D341Med (cell line): ENCODE data around the gene GNA15.
"Not testable (repeated sequence)": the region's sequence is repeated elsewhere in the genome, so short reads cannot be mapped to it uniquely, and the experiment has no call there.

Experiments used
- DNase-seq: peaks from one replicate; pipeline ENCODE4 v3.0.0; 2012; ENCODE audit warnings: low spot score

GNA15 gene

DNA sequence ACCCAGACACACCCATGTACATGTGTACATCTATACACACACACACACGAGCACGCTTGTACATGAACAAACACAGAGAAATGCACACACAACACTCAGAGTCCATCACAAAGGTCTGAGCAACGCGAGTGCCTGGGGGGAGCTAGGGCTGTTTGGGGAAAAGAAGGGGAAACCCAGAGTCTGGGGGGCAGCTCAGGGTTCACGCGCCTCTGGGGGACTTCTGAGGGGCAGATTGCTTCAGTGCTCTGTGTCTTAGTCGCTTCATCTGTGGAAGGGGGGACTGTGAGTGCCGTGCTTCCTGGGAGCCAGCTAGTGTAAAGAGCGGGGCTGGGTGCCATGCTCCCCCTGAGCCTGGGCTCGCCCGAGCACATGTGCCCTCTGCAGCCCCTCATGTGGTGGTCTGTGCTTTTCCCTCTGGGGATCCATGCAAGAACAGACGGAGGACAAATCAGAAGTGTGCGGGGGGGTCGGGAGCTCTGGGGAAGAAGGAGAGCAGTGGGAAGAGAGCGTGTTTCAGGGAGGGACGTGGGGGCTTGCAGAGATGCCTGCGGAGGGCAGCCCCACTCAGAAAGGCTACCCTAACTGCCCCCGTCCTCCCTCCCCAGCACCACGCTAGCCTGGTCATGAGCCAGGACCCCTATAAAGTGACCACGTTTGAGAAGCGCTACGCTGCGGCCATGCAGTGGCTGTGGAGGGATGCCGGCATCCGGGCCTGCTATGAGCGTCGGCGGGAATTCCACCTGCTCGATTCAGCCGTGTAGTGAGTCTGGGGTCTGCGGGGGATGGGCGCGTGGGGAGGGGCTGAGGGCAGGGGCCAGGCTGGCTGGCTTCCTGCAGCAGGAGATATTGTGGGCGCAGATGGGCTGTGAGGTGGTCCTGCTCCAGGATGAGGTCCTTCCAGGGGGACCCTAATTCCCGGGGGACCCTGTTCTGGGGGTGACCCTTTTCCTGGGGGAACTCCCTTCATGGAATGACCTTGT, 14.0 kb downstream of the GNA15 start:
- DNase-seq, result no peak

DNA sequence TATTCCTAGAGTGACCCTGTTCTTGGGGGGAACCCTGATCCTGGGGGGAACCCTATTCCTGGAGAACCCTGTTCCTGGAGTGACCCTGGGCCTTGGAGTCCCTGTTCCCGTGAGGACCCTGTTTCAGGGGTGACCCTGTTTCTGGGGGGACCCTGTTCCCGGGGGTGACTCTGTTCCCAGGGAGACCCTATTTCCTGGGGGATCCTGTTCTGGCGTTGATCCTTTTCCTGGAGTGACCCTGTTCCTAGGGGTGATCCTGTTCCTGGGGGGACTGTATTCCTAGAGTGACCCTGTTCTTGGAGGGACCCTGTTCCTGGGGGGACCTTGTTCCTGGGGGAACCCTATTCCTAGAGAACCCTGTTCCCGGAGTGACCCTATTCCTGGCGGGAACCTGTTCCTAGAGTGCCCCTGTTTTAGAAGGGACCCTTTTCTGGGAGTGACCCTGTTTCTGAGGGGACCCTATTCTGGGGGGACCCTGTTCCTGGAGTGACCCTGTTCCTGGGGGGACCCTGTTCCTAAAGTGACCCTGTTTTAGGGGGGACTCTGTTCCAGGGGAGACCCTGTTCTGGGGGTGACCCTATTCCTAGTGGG, 15.0 kb downstream of the GNA15 start:
- DNase-seq, result no peak

DNA sequence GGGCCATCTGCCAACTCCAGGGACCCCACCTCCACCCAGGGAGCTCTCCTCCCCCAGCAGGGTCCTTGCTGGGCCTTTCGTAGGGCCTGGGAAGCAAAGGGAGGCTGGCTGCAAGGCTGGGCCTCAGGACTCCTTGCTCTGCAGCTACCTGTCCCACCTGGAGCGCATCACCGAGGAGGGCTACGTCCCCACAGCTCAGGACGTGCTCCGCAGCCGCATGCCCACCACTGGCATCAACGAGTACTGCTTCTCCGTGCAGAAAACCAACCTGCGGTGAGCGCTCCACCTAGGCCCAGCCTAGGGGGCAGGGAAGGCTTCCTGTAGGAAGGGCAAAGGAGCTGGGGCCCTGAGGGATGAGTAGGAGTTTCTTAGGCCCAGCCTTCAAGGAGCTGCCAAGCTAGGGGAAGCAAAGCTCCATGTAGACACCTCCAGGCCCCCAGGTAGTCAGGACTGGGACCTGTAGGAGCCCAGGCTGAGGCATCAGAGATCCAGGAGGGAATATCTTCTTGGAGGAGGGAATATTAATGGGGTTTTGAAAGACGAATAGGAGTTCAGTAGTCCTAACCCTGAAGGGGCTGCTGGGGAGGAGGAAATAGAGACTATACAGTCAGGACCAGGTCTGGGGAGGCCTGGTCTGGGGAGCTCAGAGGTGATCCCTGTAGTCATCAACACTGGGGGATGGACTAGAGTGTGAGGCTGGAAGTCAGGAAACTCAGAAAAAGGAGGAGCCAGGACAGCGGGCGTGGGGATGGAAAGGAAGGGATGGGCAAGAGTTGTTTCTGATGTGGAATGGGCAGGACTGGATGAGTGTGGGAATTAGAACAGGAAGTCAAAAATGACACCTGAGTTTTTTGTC, 16.0 kb downstream of the GNA15 start:
- DNase-seq, result no peak

DNA sequence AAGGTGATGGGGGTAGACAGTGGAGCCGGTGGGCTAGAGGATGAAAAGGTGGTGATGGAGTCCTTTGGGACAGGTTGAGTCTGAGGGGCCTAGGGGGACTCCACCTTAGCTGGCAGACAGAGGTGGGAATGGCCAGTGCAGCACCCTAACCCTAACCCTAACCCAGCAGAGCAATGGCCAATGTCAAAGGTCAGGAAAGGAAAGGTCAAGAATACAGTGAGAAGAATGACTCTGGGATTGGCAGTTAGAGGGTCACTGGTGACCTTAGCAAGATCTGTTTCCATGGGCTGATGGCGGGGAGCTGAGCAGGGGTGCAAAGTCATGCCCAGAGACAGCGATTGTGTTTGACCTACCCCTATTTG, 16.6 kb downstream of the GNA15 start:
- no peak for DNase-seq

DNA sequence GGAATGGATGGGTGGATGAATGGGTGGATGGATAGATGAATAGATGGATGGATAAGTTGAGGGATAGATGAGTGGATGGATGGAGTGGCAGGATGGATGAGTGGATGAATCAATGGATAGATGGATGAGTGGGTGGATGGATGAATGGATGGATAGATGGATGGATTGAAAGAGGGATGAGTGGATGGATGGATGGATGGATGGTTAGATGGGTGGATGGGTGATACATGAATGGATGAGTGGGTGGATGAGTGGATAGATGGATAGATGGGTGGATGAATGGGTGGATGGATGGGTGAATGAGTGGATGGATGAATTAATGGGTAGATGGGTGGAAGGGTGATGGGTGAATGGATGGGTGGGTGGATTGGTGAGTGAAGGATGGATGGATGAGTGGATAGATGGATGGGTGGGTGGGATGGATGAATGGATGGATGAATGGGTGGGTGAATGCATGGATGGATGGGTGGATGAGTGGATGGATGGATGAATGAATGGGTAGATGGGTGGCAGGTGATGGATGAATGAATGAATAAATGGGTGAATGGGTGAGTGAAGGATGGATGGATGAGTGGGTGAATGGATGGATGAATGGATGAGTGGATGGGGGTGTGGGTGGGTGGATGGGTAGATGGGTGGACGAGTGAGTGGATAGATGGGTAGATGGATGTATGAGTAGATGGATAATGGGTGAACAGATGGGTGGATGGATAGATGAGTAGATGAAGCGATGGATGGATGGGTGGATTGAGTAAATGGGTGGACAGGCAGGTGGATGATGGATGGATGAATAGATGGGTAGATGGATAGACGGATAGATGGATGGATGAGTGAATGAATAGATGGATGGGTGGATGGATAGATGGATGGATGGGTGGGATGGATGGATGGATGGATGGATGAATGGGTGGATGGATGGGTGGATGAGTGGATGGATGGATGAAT, 17.7 kb downstream of the GNA15 start:
- DNase-seq, result no peak

DNA sequence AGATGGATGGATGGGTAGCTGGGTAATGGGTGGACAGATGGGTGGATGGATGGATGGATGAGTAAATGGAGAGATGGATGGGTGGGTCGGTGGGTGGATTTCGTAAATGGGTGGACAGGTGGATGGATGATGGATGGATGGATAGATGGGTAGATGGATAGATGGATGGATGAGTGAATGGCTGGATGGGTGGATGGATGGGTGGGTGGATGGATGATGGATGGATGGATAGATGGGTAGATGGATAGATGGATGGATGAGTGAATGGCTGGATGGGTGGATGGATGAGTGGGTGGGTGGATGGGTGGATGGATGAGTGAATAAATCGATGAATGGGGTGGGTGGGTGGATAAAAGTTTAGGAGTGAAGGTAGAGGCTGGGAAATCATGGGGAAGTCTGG, 18.6 kb downstream of the GNA15 start:
- DNase-seq, result not testable (repeated sequence)

DNA sequence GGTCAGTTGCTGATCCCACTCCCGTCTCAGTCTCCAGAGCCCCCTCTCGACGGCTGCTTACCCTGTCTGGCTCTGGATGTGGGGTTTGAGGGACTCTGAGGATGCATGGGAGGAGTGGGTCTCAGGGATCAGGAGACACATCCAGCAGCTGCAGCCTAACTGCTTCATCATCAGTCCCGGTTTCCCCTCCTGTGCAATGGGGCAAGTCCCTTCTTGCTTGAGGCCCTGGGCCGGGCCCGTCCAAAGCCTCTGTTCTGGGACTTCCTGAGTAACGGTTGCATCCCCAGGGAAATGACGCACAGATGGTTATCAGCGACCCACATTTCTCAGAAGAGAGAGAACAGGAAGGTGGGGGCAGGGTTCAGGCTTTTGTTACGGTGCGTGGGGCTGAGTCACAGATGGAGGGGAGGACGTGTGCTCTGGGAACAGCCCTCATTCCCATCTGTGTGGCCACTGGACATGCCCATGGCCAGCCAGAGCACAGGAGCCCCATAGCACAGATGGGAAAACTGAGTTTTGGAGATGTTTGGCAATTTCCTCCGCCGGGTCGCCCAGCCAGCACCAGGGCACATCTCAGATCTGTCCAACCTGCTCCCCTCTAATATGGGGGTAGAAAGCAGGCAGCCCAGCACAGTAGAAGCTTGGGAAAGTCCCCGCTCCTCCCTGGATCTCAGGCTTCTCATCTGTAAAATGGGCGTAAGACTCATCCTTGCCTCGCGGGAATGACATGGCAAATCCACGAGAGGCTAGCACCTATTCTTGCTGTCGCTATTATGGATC, 19.3 kb downstream of the GNA15 start:
- no peak for DNase-seq

DNA sequence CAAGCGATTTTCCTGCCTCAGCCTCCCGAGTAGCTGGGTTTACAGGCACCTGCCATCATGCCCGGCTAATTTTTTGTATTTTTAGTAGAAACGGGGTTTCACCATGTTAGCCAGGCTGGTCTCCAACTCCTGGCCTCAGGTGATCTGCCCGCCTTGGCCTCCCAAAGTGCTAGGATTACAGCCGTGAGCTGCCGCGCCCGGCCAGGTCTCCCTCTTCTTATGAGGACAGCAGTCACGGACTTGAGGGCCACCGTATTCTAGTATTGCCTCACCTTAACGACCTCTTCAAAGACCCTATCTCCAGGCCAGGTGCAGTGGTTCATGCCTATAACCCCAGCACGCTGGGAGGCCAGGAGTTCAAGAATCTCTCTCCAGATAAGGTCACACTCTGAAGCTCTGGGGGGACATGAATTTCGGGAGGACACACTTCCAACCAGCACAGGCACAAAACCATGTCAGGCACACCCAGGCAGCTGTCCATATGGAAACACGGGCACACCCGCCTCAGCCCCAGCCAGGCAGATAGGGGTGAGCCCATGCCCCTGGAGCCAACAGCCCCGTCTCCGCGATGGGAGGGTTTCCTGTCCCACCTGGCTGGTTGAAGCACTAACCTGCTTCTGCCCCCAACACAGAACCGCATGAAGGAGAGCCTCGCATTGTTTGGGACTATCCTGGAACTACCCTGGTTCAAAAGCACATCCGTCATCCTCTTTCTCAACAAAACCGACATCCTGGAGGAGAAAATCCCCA, 21.4 kb downstream of the GNA15 start:
- no peak for DNase-seq

DNA sequence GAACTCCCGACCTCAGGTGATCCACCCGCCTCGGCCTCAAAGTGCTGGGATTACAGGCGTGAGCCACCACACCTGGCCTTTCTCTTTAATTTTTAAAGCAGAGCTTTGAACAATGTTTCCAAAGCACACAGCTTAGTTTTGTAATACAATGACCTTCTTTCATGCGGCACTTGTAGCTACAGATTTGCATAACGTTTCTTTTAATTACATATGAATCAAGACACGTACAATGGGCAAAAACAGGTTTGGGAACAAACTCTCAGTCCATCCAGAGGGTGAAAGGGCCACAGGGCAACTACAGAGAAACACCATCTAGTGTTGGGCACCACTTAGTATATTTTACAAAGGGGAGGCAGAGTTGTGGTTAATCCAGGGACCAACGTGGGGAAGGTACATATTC, 23.7 kb downstream of the GNA15 start:
- DNase-seq, result no peak

DNA sequence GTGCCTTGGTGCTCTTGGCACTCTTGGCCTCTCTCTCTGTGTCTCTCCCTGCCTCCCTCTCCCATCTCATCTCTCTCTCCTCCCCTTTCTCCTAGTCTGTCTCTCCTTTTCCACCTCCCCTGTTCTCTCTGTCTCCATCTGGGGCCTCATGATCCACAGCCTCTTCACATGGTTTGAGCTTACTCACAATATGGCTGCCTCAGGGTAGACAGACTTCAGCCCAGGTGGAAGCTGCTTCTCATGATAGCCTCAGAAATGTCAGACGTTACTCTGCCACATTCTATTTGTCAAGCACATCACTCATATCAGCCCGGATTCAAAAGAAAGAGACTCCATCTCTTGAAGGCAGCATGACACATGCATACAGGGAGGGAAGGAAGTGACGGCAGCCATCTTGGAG, 24.4 kb downstream of the GNA15 start:
- no peak for DNase-seq

DNA sequence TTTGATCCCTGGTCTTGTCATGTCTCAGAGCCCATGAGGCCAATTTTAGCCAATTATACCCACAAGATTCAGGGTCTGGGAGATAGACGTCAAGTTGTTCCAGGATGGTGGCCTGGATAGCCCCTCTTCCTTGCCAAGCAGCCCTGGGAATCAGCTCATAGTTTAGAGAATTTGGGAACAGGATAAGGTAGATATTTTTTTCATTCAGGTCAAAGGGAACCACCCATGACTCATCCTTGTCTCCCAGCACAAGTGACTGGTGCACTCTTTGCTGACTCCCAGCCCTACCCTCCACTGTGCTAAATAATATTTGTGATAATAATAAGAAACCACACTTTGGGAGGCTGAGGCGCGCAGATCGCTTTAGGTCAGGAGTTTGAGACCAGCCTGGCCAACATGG, 25.6 kb downstream of the GNA15 start:
- DNase-seq, result no peak

DNA sequence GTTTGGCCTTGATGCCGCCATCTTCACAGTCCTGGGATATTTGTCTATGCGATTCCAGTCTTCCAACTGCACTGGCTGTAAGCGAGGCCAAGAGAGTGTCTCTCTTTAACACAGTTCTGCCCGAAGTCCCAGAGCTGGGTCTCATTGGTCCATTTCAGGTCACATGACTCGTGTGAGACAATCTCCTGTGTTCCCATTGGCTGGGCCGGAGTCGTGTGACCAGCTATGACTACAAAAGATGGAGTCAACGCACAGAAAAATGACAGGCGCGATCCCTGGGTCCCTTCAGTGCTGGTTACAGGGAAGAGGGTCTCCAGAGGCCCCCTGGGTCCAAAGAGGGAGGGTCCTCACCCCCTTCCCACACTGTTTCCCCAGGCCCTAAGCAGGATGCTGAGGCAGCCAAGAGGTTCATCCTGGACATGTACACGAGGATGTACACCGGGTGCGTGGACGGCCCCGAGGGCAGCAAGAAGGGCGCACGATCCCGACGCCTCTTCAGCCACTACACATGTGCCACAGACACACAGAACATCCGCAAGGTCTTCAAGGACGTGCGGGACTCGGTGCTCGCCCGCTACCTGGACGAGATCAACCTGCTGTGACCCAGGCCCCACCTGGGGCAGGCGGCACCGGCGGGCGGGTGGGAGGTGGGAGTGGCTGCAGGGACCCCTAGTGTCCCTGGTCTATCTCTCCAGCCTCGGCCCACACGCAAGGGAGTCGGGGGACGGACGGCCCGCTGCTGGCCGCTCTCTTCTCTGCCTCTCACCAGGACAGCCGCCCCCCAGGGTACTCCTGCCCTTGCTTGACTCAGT, 26.8 kb downstream of the GNA15 start:
- DNase-seq, result no peak

DNA sequence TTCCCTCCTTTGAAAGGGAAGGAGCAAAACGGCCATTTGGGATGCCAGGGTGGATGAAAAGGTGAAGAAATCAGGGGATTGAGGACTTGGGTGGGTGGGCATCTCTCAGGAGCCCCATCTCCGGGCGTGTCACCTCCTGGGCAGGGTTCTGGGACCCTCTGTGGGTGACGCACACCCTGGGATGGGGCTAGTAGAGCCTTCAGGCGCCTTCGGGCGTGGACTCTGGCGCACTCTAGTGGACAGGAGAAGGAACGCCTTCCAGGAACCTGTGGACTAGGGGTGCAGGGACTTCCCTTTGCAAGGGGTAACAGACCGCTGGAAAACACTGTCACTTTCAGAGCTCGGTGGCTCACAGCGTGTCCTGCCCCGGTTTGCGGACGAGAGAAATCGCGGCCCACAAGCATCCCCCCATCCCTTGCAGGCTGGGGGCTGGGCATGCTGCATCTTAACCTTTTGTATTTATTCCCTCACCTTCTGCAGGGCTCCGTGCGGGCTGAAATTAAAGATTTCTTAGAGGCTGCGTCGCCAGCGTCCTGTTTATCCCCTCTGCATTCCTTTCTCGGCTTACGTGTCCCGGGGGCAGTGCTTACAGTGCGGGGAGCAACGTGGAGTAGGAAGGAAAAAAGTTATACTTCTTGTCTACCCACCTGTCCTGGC, 27.5 kb downstream of the GNA15 start:
- DNase-seq, result peak; percentile 91

DNA sequence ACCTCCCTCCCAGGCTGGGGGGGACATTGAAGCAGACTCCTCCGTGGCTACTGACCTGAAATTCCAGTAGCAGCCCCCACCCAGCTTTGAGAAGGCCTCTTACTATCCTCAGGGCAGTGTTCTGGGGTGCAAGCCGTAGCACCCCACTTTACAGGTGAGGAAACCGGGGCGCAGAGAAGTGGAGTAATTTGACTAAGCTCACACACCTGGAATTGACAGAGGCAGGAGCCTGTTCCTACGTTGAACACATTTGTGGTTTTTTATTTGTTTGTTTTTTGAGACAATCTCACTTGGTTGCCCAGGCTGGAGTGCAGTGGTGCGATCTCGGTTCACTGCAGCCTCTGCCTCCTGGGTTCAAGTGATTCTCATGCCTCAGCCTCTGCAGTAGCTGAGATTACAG, 28.1 kb downstream of the GNA15 start:
- DNase-seq, result no peak

DNA sequence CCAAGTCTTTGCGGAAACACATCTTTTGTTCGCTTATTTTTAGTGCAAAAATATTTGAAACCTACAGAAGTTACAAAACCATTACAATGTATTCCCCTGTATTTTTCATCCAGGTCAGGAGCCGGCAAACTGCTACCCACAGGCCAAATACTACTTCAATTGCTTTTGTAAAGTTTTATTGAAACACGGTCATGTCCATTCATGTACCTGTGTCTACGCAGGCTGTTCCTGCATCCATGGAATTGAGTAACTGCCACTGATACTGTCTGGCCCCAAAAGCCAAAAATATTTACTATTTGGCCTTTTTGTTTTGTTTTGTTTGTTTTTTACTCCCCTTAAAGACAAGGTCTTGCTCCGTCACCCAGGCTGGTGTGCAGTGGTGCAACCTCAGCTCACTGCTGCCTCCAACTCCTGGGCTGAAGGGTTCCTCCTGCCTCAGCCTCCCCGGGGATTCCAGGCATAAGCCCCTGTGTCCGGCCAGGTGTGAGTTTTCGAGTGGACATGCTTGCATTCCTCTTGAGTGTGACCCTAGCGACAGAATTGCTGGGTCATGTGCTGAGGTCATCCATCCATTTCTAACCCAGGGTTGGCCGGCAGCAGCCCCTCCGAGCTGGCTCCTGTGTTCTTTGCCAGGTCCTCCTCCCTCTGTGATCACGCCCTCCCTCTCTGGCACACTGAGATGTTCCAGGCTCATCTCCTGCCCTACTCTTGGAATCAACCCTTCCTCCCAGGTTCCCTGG, 31.9 kb downstream of the GNA15 start:
- DNase-seq, result no peak

DNA sequence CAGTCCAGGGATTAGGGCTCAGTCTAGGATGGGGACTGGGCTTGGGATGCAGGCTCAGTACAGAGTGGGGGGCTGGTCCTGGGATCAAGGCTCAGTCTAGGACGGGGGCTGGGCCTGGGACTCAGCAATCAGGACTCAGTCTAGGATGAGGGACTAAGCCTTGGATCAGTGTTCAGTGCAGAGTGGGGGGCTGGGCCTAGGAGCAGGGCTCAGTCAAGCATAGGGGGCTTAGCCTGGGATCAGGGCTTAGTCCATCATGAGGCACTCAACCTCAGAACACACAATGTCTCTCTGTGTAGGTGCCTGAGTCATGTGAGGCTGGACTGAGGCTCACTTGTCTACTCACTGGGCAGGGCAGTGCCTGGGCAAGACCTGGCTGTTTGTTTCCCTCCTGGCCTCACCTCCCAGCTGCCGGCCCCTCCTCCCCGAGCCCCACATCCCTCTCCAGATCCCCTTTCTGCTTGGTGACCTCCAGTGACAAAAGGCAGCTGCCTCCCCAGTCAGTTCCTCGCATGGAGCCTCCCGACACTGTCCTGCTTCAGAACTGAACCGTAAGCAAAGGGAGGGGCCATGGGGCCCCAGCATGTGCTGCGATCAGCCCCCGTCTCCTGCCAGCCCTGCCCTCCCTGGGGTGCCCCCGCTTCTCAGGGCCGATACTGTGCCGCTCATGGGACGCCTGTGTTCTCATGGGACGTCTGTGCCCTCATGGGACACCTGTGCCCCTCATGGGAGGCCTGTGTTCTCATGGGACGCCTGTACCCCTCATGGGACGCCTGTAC, 36.2 kb downstream of the GNA15 start:
- no peak for DNase-seq

DNA sequence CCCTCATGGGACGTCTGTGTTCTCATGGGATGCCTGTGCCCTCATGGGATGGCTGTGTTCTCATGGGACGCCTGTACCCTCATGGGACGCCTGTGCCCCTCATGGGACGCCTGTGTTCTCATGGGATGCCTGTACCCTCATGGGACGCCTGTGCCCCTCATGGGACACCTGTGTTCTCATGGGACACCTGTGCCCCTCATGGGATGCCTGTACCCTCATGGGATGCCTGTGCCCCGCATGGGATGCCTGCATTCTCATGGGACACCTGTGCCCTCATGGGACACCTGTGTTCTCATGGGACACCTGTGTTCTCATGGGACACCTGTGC, 36.8 kb downstream of the GNA15 start:
- DNase-seq, result not testable (repeated sequence)
